Uterus (tissue), 4 donors: ENCODE measurements around the gene CDC5L. TPM values are rescaled to one million over a fixed set of nuclear protein-coding genes. Genes with fewer than 3 reads are reported as not detected.
"Not testable (repeated sequence)": the region's sequence is repeated elsewhere in the genome, so short reads cannot be mapped to it uniquely, and the experiment has no call there.

Experiments used
- DNase-seq, 2 donors: peaks; one replicate each; pipeline ENCODE4 v3.0.0-alpha.2; 2019 to 2020
- H3K27ac ChIP-seq, 2 donors: fragments of 200-600 bp; sonication (generic); 1 replicate in 1 of 2; 2 replicates in 1 of 2; pipeline ENCODE4 v1.5.1; 2016 to 2018
- H3K27me3 ChIP-seq, 2 donors: fragments of 200-600 bp; sonication (generic); one replicate each; pipeline ENCODE4 v1.5.1; 2018 to 2019; ENCODE audit warnings: control low read depth in 1 of 2
- H3K36me3 ChIP-seq, 2 donors: fragments of 200-600 bp; sonication (generic); one replicate each; pipeline ENCODE4 v1.5.1; 2019; ENCODE audit warnings: control low read depth in 1 of 2
- H3K4me1 ChIP-seq, 2 donors: fragments of 200-600 bp; sonication (generic); one replicate each; pipeline ENCODE4 v1.5.1; 2018 to 2019; ENCODE audit warnings: control low read depth in 1 of 2
- H3K4me3 ChIP-seq, 2 donors: fragments of 200-600 bp; sonication (generic); 1 replicate in 1 of 2; 2 replicates in 1 of 2; pipeline ENCODE4 v1.5.1; 2018 to 2019; ENCODE audit warnings: mild to moderate bottlenecking in 1 of 2
- H3K9me3 ChIP-seq, 2 donors: fragments of 200-600 bp; sonication (generic); one replicate each; pipeline ENCODE4 v1.5.1; 2019; ENCODE audit warnings: control low read depth in 1 of 2
- POLR2A ChIP-seq, 2 donors: fragments of 450-650 bp; IDR thresholded peaks; one replicate each; pipeline ENCODE4 v1.6.1; 2016; ENCODE audit warnings: antibody characterized with exemption in 2 of 2, mild to moderate bottlenecking in 1 of 2, moderate library complexity in 1 of 2
- intact Hi-C: fragments of 100-400 bp; cut with DNase I; formaldehyde crosslinking; loops from one replicate; pipeline ENCODE4 v1.15.1; 2023; ENCODE audit warnings: low total_unique reads
- total RNA-seq, 4 donors: library from RNA; depleted of rRNA in 3 of 4; stranded (reverse); fragments of >200 nt in 3 of 4; gene quantifications; one replicate each; pipeline versions ENCODE4 v1.1.0 to v1.2.4, GENCODE V29; 2014 to 2023
- TF ChIP-seq, protein P1 (sequence below), 4 experiments: fragments of 200-600 bp in 2 of 4; fragments of 450-650 bp in 2 of 4; sonication (generic) in 2 of 4; IDR thresholded peaks; one replicate each; pipeline ENCODE4 v1.5.1; 2016 to 2019; ENCODE audit warnings: antibody characterized with exemption in 4 of 4, mild to moderate bottlenecking in 2 of 4, moderate library complexity in 1 of 4
- donor health status: DM: yes; HTN: yes; CAD: no.

The CDC5L gene
- total RNA-seq, 4 donors from 2014 or later = 8.7 to 42.0 (median 20.0) TPM

DNA sequence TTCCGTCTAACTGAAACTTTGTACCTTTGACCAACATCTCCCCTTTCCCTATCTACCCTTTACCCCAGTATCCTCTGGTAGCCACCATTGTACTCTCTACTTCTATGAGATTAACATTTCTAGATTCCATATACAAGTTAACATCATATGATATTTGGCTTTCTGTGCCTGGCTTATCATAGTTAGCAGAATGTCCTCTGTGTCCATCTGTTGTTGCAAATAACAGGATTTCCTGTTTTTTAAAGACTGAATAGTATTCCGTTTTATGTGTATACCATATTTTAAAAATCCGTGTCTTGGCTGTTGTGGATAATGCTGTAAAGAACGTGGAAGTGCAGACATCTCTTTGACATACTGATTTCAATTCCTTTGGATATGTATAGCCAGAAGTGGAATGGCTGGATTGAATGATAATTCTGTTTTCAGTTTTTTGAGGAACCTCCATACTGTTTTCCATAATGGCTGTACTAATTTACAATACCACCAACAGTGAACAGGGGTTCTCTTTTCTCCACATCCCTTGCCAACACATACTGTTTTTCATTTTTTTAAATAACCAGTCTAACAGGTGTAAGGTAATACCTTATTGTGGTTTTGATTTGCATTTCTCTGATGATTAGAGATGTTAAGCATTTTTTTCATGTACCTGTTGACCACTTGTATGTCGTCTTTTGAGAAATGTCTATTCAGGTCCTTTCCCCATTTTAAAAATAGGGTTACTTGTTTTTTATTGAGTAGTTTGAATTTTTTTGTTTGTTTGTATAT, 53.8 kb downstream of the CDC5L start:
- H3K9me3 ChIP-seq = no peaks in the 10 kb centered on the region
- no peaks in the 10 kb centered on the region for H3K36me3 ChIP-seq
- no peaks in the 10 kb centered on the region for H3K27me3 ChIP-seq
- TF ChIP-seq POLR2A (IDR thresholded peaks at IDR 0.05) = no peak
- TF ChIP-seq, protein P1, sequence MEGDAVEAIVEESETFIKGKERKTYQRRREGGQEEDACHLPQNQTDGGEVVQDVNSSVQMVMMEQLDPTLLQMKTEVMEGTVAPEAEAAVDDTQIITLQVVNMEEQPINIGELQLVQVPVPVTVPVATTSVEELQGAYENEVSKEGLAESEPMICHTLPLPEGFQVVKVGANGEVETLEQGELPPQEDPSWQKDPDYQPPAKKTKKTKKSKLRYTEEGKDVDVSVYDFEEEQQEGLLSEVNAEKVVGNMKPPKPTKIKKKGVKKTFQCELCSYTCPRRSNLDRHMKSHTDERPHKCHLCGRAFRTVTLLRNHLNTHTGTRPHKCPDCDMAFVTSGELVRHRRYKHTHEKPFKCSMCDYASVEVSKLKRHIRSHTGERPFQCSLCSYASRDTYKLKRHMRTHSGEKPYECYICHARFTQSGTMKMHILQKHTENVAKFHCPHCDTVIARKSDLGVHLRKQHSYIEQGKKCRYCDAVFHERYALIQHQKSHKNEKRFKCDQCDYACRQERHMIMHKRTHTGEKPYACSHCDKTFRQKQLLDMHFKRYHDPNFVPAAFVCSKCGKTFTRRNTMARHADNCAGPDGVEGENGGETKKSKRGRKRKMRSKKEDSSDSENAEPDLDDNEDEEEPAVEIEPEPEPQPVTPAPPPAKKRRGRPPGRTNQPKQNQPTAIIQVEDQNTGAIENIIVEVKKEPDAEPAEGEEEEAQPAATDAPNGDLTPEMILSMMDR (IDR thresholded peaks at IDR 0.05) = no peak
- intact Hi-C loops = no loop called here
- H3K4me3 ChIP-seq = no peak overlapping the region
- H3K27ac ChIP-seq = no peak overlapping the region
- no peak for DNase-seq
- no peaks in the 10 kb centered on the region for H3K4me1 ChIP-seq

DNA sequence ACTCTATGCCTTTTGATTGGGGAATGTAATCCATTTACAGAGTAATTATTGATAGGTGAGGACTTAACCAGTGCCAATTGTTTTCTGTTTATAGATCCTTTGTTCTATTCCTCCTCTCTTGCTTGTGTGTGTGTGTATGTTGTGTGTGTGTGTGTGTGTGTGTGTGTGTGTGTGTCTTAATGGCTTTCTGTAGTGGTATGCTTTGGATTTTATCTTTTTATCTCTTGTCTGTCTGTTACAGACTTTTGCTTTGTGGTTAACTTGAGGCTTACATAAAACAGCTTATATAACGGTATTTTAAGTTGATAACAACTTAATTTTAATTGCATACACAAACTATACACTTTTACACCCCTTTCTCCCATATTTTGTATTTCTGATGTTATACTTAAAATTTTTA, 54.7 kb downstream of the CDC5L start:
- H3K27ac ChIP-seq = no peak overlapping the region
- no peak for DNase-seq
- no peaks in the 10 kb centered on the region for H3K9me3 ChIP-seq
- H3K27me3 ChIP-seq = no peaks in the 10 kb centered on the region
- no peaks in the 10 kb centered on the region for H3K36me3 ChIP-seq
- intact Hi-C loops = no loop called here
- no peaks in the 10 kb centered on the region for H3K4me1 ChIP-seq
- no peak overlapping the region for H3K4me3 ChIP-seq
- no peak for TF ChIP-seq POLR2A (IDR thresholded peaks at IDR 0.05)
- TF ChIP-seq, protein P1 (IDR thresholded peaks at IDR 0.05) = no peak

DNA sequence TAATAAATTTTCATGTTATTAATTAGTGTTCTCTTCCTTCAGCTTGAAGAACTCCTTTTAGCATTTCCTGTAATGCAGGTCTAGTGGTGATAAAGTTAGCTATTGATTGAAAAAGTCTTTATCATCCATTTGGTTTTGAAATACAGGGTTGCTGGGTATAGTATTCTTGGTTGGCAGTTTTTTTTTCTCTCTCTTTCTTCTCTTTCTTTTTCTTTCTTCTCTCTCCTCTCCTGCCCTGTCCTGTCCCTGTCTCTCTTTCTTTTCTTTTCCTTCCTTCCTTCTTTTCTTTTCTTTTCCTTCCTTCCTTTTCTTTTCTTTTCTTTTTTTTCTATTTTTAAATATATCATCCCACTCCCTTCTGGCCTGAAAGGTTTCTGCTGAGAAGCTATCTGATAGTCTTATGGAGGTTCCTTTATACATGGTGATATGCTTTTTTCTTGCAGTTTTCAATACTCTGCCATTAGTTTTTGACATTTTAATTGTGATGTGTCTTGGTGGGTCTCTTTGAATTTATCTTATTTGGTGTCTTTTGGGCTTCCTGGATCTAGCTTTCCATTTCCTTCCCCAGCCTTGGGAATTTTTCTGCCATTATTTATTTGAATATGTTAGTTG, 55.4 kb downstream of the CDC5L start:
- H3K36me3 ChIP-seq = no peaks in the 10 kb centered on the region
- intact Hi-C loops = no loop called here

DNA sequence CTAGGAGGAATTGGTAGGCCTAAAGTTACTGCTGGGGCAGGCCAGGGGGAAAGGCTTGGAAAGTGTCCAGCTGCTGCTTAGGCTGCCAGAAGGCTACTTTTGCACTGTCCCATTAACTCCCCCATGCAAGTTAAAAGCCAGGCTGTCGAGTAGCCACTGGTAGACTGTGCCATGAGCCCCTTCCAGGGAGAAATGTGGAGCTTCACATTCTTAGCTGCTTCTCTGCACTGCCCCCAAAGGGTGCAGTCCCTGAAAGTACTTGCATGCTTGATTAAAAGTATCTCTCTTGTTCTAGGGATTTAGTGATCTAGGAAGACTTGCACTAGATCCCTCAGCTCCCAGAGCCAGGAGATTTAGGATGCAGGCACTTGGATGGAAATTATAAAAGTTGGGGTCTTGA, 57.3 kb downstream of the CDC5L start:
- no peak overlapping the region for H3K27ac ChIP-seq
- H3K4me1 ChIP-seq = no peaks in the 10 kb centered on the region
- no peaks in the 10 kb centered on the region for H3K9me3 ChIP-seq
- intact Hi-C loops = no loop called here
- no peak for TF ChIP-seq POLR2A (IDR thresholded peaks at IDR 0.05)
- TF ChIP-seq, protein P1 (IDR thresholded peaks at IDR 0.05) = no peak
- H3K27me3 ChIP-seq = no peaks in the 10 kb centered on the region
- no peak for DNase-seq
- H3K36me3 ChIP-seq = no peaks in the 10 kb centered on the region
- no peak overlapping the region for H3K4me3 ChIP-seq

More for the DNA sequence above, 55.4 kb downstream of the CDC5L start:
- Histone ChIP-seq H3K27ac (no peak overlapping the region), H3K4me1 (no peaks in the 10 kb centered on the region), H3K9me3 (no peaks in the 10 kb centered on the region), H3K4me3 (no peak overlapping the region), H3K27me3 (no peaks in the 10 kb centered on the region)
- TF ChIP-seq POLR2A (IDR thresholded peaks at IDR 0.05) = no peak
- TF ChIP-seq, protein P1 (IDR thresholded peaks at IDR 0.05) = no peak
- DNase-seq = no peak

DNA sequence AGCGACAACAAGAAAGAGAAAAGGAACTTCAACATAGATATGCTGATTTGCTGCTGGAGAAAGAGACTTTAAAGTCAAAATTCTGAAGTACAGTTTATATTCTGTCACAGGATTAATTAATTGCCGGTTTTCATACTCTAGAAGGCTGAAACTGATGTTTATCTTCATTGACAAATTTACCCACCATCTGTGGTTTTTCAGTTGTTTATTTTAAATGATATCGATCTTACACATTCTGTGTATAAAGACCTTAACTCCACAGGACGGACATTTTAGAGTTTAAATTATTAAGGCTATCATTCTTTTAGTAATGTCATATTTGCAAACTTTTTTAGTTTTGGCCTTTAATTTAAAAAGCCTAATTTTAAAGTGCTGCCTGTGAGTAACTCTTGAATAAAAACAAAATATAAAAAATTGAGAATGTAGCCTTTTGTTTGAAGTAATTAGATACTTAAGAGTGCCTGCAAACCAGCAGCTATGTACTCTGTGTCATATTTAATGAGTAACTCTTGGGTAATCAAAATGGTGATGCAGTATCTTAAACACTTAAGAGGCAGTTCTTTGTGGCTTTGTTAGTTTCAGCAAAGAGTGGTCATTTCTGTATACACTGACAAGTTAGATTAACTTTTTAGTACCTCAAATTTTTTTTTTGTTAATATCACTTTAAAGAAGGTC, 59.3 kb downstream of the CDC5L start:
- H3K4me1 ChIP-seq = no peaks in the 10 kb centered on the region
- H3K27ac ChIP-seq = no peak overlapping the region
- TF ChIP-seq, protein P1 (IDR thresholded peaks at IDR 0.05) = no peak
- no peak for TF ChIP-seq POLR2A (IDR thresholded peaks at IDR 0.05)
- H3K27me3 ChIP-seq = no peaks in the 10 kb centered on the region
- DNase-seq = no peak
- intact Hi-C loops = no loop called here
- no peak overlapping the region for H3K4me3 ChIP-seq
- H3K9me3 ChIP-seq = no peaks in the 10 kb centered on the region
- H3K36me3 ChIP-seq = no peaks in the 10 kb centered on the region

DNA sequence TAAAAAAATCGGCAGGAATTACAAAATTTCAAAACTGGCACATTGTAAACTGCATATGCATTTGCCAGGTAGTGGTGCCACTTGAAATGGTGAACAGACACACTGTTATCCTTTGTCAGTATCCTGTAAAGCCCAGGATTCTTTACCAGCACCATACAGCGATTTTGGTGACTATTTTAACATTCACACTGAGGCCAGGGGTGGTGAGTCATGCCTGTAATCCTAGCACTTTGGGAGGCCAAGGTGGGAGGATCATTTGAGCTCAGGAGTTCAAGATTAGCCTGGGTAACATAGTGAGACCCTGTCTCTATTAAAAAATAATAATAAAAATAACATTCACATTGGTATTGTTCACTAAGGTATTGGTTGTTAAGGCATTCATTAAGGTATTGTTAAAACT, 61.7 kb downstream of the CDC5L start:
- H3K27me3 ChIP-seq, H3K4me3 ChIP-seq, intact Hi-C loops, H3K9me3 ChIP-seq, H3K4me1 ChIP-seq, H3K27ac ChIP-seq, DNase-seq, H3K36me3 ChIP-seq: not testable (repeated sequence)
